ENCODE data around the gene MBD4.

DNA sequence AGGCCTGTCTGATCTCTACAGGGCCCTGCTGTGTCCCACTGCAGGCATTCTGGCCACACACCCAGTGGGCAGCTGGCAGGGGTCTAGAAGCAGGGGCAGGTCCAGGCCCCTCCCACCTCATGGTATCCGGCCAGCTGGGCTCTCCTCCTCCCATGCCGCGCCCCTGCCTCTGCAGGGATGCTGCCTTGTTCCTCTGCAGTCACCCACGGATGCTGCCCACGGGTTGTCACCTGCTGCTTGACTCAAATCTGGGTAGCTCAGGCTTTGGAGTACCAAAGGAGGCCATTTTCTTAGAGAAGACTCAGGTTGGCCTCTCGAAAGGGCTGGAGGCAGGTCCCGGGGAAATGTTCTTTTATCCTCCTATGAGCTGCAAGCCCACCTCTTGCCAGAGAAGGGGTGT is 36.3 kb downstream of the MBD4 start:
- TF ChIP-seq, protein P1, sequence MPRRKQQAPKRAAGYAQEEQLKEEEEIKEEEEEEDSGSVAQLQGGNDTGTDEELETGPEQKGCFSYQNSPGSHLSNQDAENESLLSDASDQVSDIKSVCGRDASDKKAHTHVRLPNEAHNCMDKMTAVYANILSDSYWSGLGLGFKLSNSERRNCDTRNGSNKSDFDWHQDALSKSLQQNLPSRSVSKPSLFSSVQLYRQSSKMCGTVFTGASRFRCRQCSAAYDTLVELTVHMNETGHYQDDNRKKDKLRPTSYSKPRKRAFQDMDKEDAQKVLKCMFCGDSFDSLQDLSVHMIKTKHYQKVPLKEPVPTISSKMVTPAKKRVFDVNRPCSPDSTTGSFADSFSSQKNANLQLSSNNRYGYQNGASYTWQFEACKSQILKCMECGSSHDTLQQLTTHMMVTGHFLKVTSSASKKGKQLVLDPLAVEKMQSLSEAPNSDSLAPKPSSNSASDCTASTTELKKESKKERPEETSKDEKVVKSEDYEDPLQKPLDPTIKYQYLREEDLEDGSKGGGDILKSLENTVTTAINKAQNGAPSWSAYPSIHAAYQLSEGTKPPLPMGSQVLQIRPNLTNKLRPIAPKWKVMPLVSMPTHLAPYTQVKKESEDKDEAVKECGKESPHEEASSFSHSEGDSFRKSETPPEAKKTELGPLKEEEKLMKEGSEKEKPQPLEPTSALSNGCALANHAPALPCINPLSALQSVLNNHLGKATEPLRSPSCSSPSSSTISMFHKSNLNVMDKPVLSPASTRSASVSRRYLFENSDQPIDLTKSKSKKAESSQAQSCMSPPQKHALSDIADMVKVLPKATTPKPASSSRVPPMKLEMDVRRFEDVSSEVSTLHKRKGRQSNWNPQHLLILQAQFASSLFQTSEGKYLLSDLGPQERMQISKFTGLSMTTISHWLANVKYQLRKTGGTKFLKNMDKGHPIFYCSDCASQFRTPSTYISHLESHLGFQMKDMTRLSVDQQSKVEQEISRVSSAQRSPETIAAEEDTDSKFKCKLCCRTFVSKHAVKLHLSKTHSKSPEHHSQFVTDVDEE (CRISPR knock-in tag; IDR thresholded peaks at IDR 0.05): no peak
- TF ChIP-seq, protein P2, sequence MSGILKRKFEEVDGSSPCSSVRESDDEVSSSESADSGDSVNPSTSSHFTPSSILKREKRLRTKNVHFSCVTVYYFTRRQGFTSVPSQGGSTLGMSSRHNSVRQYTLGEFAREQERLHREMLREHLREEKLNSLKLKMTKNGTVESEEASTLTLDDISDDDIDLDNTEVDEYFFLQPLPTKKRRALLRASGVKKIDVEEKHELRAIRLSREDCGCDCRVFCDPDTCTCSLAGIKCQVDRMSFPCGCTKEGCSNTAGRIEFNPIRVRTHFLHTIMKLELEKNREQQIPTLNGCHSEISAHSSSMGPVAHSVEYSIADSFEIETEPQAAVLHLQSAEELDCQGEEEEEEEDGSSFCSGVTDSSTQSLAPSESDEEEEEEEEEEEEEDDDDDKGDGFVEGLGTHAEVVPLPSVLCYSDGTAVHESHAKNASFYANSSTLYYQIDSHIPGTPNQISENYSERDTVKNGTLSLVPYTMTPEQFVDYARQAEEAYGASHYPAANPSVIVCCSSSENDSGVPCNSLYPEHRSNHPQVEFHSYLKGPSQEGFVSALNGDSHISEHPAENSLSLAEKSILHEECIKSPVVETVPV (CRISPR knock-in tag; IDR thresholded peaks at IDR 0.05): no peak
- TF ChIP-seq PPARA (CRISPR knock-in tag; IDR thresholded peaks at IDR 0.05; ENCODE audit: borderline replicate concordance): no peak
- TF ChIP-seq, protein P3, sequence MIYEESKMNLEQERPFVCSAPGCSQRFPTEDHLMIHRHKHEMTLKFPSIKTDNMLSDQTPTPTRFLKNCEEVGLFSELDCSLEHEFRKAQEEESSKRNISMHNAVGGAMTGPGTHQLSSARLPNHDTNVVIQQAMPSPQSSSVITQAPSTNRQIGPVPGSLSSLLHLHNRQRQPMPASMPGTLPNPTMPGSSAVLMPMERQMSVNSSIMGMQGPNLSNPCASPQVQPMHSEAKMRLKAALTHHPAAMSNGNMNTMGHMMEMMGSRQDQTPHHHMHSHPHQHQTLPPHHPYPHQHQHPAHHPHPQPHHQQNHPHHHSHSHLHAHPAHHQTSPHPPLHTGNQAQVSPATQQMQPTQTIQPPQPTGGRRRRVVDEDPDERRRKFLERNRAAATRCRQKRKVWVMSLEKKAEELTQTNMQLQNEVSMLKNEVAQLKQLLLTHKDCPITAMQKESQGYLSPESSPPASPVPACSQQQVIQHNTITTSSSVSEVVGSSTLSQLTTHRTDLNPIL (CRISPR knock-in tag; IDR thresholded peaks at IDR 0.05; ENCODE audit: low read depth): no peak
- TF ChIP-seq ZNF565 (CRISPR knock-in tag; conservative IDR thresholded peaks at IDR 0.05; ENCODE audit: low read depth): no peak
